H1 (cell line): Measurements from ENCODE around the gene MCM3. TPM values are rescaled to one million over a fixed set of nuclear protein-coding genes. Genes with fewer than 3 reads are reported as not detected.

Experiments used
- CTCF ChIA-PET: fragments of 300-600 bp; sonication (Branson Sonifier 250); formaldehyde crosslinking; loops from one replicate; lab custom pipeline; 2021; ENCODE audit not compliant: partially characterized antibody; lab: Charles Lee
- POLR2A ChIA-PET: fragments of 300-600 bp; sonication (Branson Sonifier 250); formaldehyde crosslinking; loops from one replicate; lab custom pipeline; 2021; ENCODE audit warnings: inconsistent platforms; ENCODE audit not compliant: partially characterized antibody; lab: Charles Lee
- DNase-seq, 2 experiments: peaks; one replicate each; pipeline versions ENCODE4 v3.0.0 to v3.0.0-alpha.2; 2010 to 2022; ENCODE audit warnings: low spot score in 2 of 2, low read depth in 1 of 2, mixed read lengths in 1 of 2
- FAIRE-seq: peaks from 2 replicates; lab custom pipeline; 2011; peaks lifted over from hg19 to GRCh38; lab: Jason Lieb, UNC
- H2AFZ ChIP-seq: 2 replicates; pipeline ENCODE4 v1.8.1; 2012; ENCODE audit warnings: low read length, inconsistent platforms
- H2AK5ac ChIP-seq: 2 replicates; pipeline ENCODE4 v1.6.1; 2013; ENCODE audit warnings: low read depth, low read length
- H2BK120ac ChIP-seq: replicated peaks from 2 replicates; pipeline ENCODE3; 2013; ENCODE audit warnings: low read depth, low read length, inconsistent platforms
- H2BK12ac ChIP-seq: 2 replicates; pipeline ENCODE4 v1.6.1; 2013; ENCODE audit warnings: low read depth, low read length
- H2BK15ac ChIP-seq: 2 replicates; pipeline ENCODE4 v1.6.1; 2013; ENCODE audit warnings: low read length
- H2BK20ac ChIP-seq: 2 replicates; pipeline ENCODE4 v1.6.1; 2013; ENCODE audit warnings: low read length
- H2BK5ac ChIP-seq: 2 replicates; pipeline ENCODE4 v1.6.1; 2013; ENCODE audit warnings: low read depth, low read length
- H3K14ac ChIP-seq: 2 replicates; pipeline ENCODE4 v1.6.1; 2013; ENCODE audit warnings: inconsistent platforms; ENCODE audit not compliant: insufficient read length
- H3K18ac ChIP-seq: 2 replicates; pipeline ENCODE4 v1.6.1; 2013; ENCODE audit warnings: low read length; ENCODE audit errors: extremely low read depth
- H3K23ac ChIP-seq: 2 replicates; pipeline ENCODE4 v1.6.1; 2013; ENCODE audit warnings: inconsistent platforms; ENCODE audit not compliant: insufficient read length
- H3K23me2 ChIP-seq: 2 replicates; pipeline ENCODE4 v1.6.1; 2013; ENCODE audit warnings: low read depth, low read length
- H3K27ac ChIP-seq: 2 replicates; pipeline ENCODE4 v1.6.1; 2011; ENCODE audit warnings: low read depth, low read length, inconsistent platforms
- H3K27me3 ChIP-seq, 4 experiments: replicated peaks in 1 of 4; 1 replicate in 1 of 4; 2 replicates in 3 of 4; pipeline versions ENCODE4 v1.6.1 to v1.8.1; 2011 to 2013; ENCODE audit warnings: low read length in 3 of 4, mild to moderate bottlenecking in 3 of 4, inconsistent platforms in 2 of 4, mixed read lengths in 2 of 4, moderate library complexity in 1 of 4; ENCODE audit not compliant: control insufficient read depth in 3 of 4, insufficient read depth in 3 of 4; ENCODE audit errors: extremely low read depth in 1 of 4
- H3K36me3 ChIP-seq, 4 experiments: 2 replicates each; pipeline versions ENCODE4 v1.6.1 to v1.8.1; 2011 to 2013; ENCODE audit warnings: mild to moderate bottlenecking in 4 of 4, low read length in 3 of 4, moderate library complexity in 2 of 4, control low read depth in 1 of 4, inconsistent platforms in 1 of 4; ENCODE audit not compliant: insufficient read depth in 4 of 4, control insufficient read depth in 2 of 4
- H3K4ac ChIP-seq: replicated peaks from 2 replicates; pipeline ENCODE3; 2013; ENCODE audit warnings: low read length, low read depth, mixed read lengths, inconsistent platforms; ENCODE audit not compliant: insufficient read length
- H3K4me1 ChIP-seq, 4 experiments: replicated peaks in 1 of 4; 1 replicate in 1 of 4; 2 replicates in 3 of 4; pipeline versions ENCODE4 v1.6.1 to v1.8.1; 2011 to 2013; ENCODE audit warnings: low read length in 3 of 4, inconsistent platforms in 2 of 4, mixed read lengths in 1 of 4; ENCODE audit not compliant: insufficient read depth in 4 of 4, control insufficient read depth in 3 of 4
- H3K4me2 ChIP-seq, 2 experiments: 2 replicates each; pipeline versions ENCODE4 v1.6.1 to v1.8.1; 2011 to 2013; ENCODE audit warnings: low read depth in 2 of 2, low read length in 2 of 2, control low read depth in 1 of 2, inconsistent platforms in 1 of 2, mild to moderate bottlenecking in 1 of 2; ENCODE audit not compliant: insufficient read depth in 1 of 2
- H3K4me3 ChIP-seq, 4 experiments: fragments of 200-600, 300-600 bp in 1 of 4; sonication (generic), shearing (Covaris generic), sonication (Bioruptor Twin) in 1 of 4; 2 replicates each; pipeline versions ENCODE4 v1.5.1 to v1.8.1; 2011 to 2016; ENCODE audit warnings: low read length in 4 of 4, low read depth in 3 of 4, control low read depth in 2 of 4, inconsistent platforms in 2 of 4, mild to moderate bottlenecking in 2 of 4, mixed read lengths in 1 of 4, moderate library complexity in 1 of 4; ENCODE audit not compliant: insufficient read depth in 2 of 4; ENCODE audit errors: extremely low read depth in 1 of 4
- H3K56ac ChIP-seq: replicated peaks from 2 replicates; pipeline ENCODE3; 2013; ENCODE audit warnings: low read depth, mild to moderate bottlenecking, mixed read lengths, low read length, inconsistent platforms; ENCODE audit not compliant: insufficient read length
- H3K79me1 ChIP-seq: 2 replicates; pipeline ENCODE4 v1.6.1; 2013; ENCODE audit warnings: low read depth, low read length, control low read depth
- H3K79me2 ChIP-seq, 2 experiments: 2 replicates each; pipeline versions ENCODE4 v1.6.1 to v1.8.1; 2012 to 2013; ENCODE audit warnings: low read length in 2 of 2, mild to moderate bottlenecking in 2 of 2, inconsistent platforms in 1 of 2; ENCODE audit not compliant: insufficient read depth in 2 of 2, control insufficient read depth in 1 of 2
- H3K9ac ChIP-seq, 4 experiments: replicated peaks in 1 of 4; 1 replicate in 1 of 4; 2 replicates in 3 of 4; pipeline versions ENCODE4 v1.6.1 to v1.8.1; 2011 to 2013; ENCODE audit warnings: low read depth in 3 of 4, low read length in 3 of 4, control low read depth in 2 of 4, mild to moderate bottlenecking in 2 of 4, moderate library complexity in 2 of 4, inconsistent platforms in 1 of 4; ENCODE audit errors: extremely low read depth in 1 of 4
- H3K9me3 ChIP-seq, 2 experiments: 2 replicates each; pipeline versions ENCODE4 v1.6.1 to v1.8.1; 2012 to 2013; ENCODE audit warnings: mild to moderate bottlenecking in 2 of 2, moderate library complexity in 2 of 2, control low read depth in 1 of 2, inconsistent platforms in 1 of 2, low read depth in 1 of 2, low read length in 1 of 2, mixed read lengths in 1 of 2; ENCODE audit not compliant: insufficient read depth in 2 of 2
- H4K20me1 ChIP-seq, 2 experiments: replicated peaks in 1 of 2; 2 replicates each; pipeline versions ENCODE3 to v1.8.1; 2011 to 2013; ENCODE audit warnings: inconsistent platforms in 2 of 2, low read length in 2 of 2, mild to moderate bottlenecking in 1 of 2; ENCODE audit not compliant: insufficient read depth in 2 of 2, control insufficient read depth in 1 of 2
- H4K5ac ChIP-seq: 2 replicates; pipeline ENCODE4 v1.6.1; 2013; ENCODE audit warnings: low read length, low read depth, mixed read lengths, inconsistent platforms; ENCODE audit not compliant: insufficient read length
- H4K8ac ChIP-seq: 2 replicates; pipeline ENCODE4 v1.8.0; 2013; ENCODE audit warnings: mild to moderate bottlenecking, moderate library complexity, low read length, inconsistent platforms; ENCODE audit not compliant: insufficient read depth; ENCODE audit errors: extremely low read depth
- H4K91ac ChIP-seq: replicated peaks from 2 replicates; pipeline ENCODE3; 2013; ENCODE audit warnings: low read length, mixed read lengths, inconsistent platforms; ENCODE audit not compliant: insufficient read length
- CEBPB ChIP-seq: IDR thresholded peaks from 2 replicates; pipeline ENCODE4 v1.6.1; 2012; ENCODE audit warnings: low read depth, low read length
- FOSL1 ChIP-seq: IDR thresholded peaks from 2 replicates; pipeline ENCODE4 v1.6.1; 2011; ENCODE audit warnings: mild to moderate bottlenecking, low read depth, low read length, moderate library complexity; ENCODE audit not compliant: insufficient read depth
- MAFK ChIP-seq: IDR thresholded peaks from 2 replicates; pipeline ENCODE4 v1.6.1; 2012; ENCODE audit warnings: low read depth, mild to moderate bottlenecking, improper control_type of control experiment, low read length
- RAD21 ChIP-seq, 2 experiments: IDR thresholded peaks in 1 of 2; conservative IDR thresholded peaks in 1 of 2; 2 replicates each; pipeline ENCODE4 v1.6.1; 2011; ENCODE audit warnings: low read depth in 2 of 2, low read length in 2 of 2, improper control_type of control experiment in 1 of 2, inconsistent platforms in 1 of 2, mild to moderate bottlenecking in 1 of 2, moderate library complexity in 1 of 2
- RNF2 ChIP-seq: fragments of 200-900, 300-1000 bp; sonication (generic); IDR thresholded peaks from 2 replicates; pipeline ENCODE4 v1.7.1; 2016; ENCODE audit warnings: borderline replicate concordance, low read depth, mild to moderate bottlenecking, antibody characterized with exemption, low read length; ENCODE audit not compliant: poor library complexity, severe bottlenecking; ENCODE audit errors: missing control alignments
- whole genome bisulfite sequencing, 2 experiments: shearing (Covaris generic) in 1 of 2; methylation state at CpG; one replicate each; pipeline versions ENCODE4 v1.1.6 to v1.1.7; 2013 to 2015; ENCODE audit warnings: low lambda C conversion rate in 2 of 2, mixed read lengths in 2 of 2, inconsistent platforms in 1 of 2, low coverage in 1 of 2, missing lambda C conversion rate in 1 of 2; ENCODE audit not compliant: insufficient replicate concordance in 2 of 2, insufficient coverage in 1 of 2, insufficient read length in 1 of 2; ENCODE audit errors: extremely low coverage in 1 of 2, missing lambda C conversion rate in 1 of 2; 5-methylcytosine and 5-hydroxymethylcytosine counted together
- polyA plus RNA-seq, 7 experiments: library from polyadenylated mRNA; depleted of rRNA in 3 of 7; stranded (reverse) in 5 of 7; unstranded in 2 of 7; fragments of >200 nt in 5 of 7; fragments of 200-250 nt in 2 of 7; gene quantifications; 1 replicate in 5 of 7; 2 replicates in 1 of 7; 4 replicates in 1 of 7; pipeline versions ENCODE4 v1.2.1 to v1.2.3, GENCODE V29; 2011 to 2013; ENCODE audit warnings: missing spikeins in 2 of 7, mixed read lengths in 2 of 7
- total RNA-seq: library from RNA; stranded (reverse); fragmentation: NEBNext Ultra II Directional; extraction: Animal tissue kit (Norgen Biotek cat#: 25700); gene quantifications from 2 replicates; pipeline ENCODE4 v1.2.1, GENCODE V29; 2021

MCM3 gene
- total and polyA plus RNA-seq, 2 of the 8 experiments (the other 6 are each of a cell fraction or from before 2014, with no cell fraction given): 275 to 293 TPM

- no peak overlapping the region for H2BK5ac ChIP-seq
- no peak overlapping the region for H4K5ac ChIP-seq
- no peaks in the 10 kb centered on the region; the same call in 1 of the 2 replicates for H3K23me2 ChIP-seq
- H3K9ac ChIP-seq: no peak overlapping the region
- H3K79me1 ChIP-seq: no peaks in the 10 kb centered on the region
- H3K4ac ChIP-seq: no peak overlapping the region
- DNase-seq (no peak), FAIRE-seq (no peak)
- no peak overlapping the region for H3K27ac ChIP-seq
- H2BK12ac ChIP-seq: no peak overlapping the region
- H3K4me3 ChIP-seq: no peak overlapping the region
- H2AFZ ChIP-seq: no peak overlapping the region
- H2BK120ac ChIP-seq: no peak overlapping the region
- no peak overlapping the region for H4K91ac ChIP-seq
- no peaks in the 10 kb centered on the region for H4K20me1 ChIP-seq
- H3K4me1 ChIP-seq: no peaks in the 10 kb centered on the region; a peak in 2 of 7 replicates
- H3K9me3 ChIP-seq: no peaks in the 10 kb centered on the region
- H3K79me2 ChIP-seq: no peaks in the 10 kb centered on the region
- H3K4me2 ChIP-seq: no peak overlapping the region
- no peak overlapping the region for H3K18ac ChIP-seq
- no peak overlapping the region for H2BK15ac ChIP-seq
- 84% methylated on average over 3 of the region's 3 CpGs; no CpG with 5 or more reads in 1 of the 2 experiments for WGBS, 2 experiments
- H2AK5ac ChIP-seq: no peak overlapping the region
- H3K23ac ChIP-seq: no peak overlapping the region
- H3K56ac ChIP-seq: no peak overlapping the region
- no peak overlapping the region for H3K14ac ChIP-seq
- POLR2A ChIA-PET: interaction anchor here (1.6 kb wide), 1 partner anchor 26 kb away, joined by 6 read pairs; the partner anchor contains the start of gene MCM3
- no peaks in the 10 kb centered on the region for H3K27me3 ChIP-seq
- no peak overlapping the region for H4K8ac ChIP-seq
- CTCF ChIA-PET: interaction anchor here (1.1 to 1.3 kb wide), 3 partner anchors 11 to 70 kb away, joined by 3 to 4 read pairs (median 3); no protein-coding TSS in a partner anchor
- no peaks in the 10 kb centered on the region for H3K36me3 ChIP-seq
- H2BK20ac ChIP-seq: no peak overlapping the region
- TF ChIP-seq RNF2 (no peak), CEBPB (no peak), RAD21 (IDR thresholded peaks at IDR 0.05 in 1 of 2, conservative IDR thresholded peaks at IDR 0.05 in 1 of 2; ENCODE audit: low read depth in 2 of 2, low read length in 2 of 2) (no peak), MAFK (no peak), FOSL1 (no peak)
These were observed 26.4 kb upstream of the MCM3 start for GRCh38 chr6:52310932-52311331.
